ENCODE data around the gene HSF5. TPM values are rescaled to one million over a fixed set of nuclear protein-coding genes. Genes with fewer than 3 reads are reported as not detected.
"Not testable (repeated sequence)": the region's sequence is repeated elsewhere in the genome, so short reads cannot be mapped to it uniquely, and the experiment has no call there.

The HSF5 gene
- total RNA-seq, 1 experiment from 2014 or later: not detected

DNA sequence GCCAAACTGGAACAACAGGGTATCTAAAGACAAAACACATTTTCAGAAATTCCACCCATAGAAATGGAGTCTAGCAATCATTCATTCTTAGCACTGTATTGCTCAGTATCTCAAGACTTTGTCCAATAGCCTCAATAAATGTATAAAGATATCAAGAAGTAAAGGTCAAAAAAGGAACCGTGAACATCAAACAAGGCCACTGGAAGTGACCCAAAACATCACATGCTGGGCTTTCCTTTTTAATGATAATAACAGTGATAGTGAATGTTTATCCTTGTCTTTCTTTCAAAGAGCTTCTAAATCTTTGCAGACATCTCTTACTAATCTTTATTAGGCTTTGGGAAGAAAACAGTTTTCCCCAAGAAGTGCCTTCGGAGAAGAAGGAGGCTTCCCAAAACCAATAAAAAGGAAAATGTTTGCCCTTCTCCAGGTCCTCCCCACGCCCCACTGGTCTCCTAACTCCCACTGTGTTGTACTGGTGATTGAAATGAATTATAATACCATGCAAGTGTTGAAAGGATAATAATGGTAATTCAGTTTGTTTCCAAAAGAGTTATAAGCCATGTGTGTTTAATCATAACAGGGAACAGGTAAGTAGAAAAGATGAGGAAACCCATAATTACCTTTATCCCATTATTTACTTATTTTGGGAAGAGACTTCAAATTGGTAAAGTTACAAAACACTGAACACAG lies 89.5 kb downstream of the HSF5 start:
- in situ Hi-C loops (cut with HindIII; ENCODE audit: low sequenced_read_pairs): no loop called here

DNA sequence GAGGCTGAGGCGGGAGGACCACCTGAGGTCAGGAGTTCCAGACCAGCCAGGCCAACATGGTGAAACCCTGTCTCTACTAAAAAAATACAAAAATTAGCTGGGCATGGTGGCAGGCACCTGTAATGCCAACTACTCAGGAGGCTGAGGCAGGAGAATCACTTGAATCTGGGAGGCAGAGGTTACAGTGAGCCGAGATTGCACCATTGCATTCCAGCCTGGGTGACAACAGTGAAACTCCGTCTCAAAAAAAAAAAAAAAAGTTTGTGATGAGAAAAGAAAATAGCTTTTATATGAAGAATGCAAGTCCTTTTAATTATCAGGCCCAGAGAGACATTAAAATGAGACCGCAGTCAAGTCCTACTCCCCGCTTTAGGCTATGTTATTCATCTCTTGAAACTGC lies 90.8 kb downstream of the HSF5 start:
- DNase-seq (ENCODE audit: low spot score); in situ Hi-C loops (cut with HindIII; ENCODE audit: low sequenced_read_pairs): not testable (repeated sequence)

More for the DNA sequence above, 89.5 kb downstream of the HSF5 start:
- no peak for DNase-seq (ENCODE audit: low spot score)

- no peak for DNase-seq (ENCODE audit: low spot score)
- in situ Hi-C loops (cut with HindIII; ENCODE audit: low sequenced_read_pairs): no loop called here
Measured at GRCh38 chr17:58396173-58396572, 92.0 kb downstream of the HSF5 start.

- no peak for DNase-seq (ENCODE audit: low spot score)
- in situ Hi-C loops (cut with HindIII; ENCODE audit: low sequenced_read_pairs): no loop called here
Measured at GRCh38 chr17:58394534-58395223, 93.5 kb downstream of the HSF5 start.

DNA sequence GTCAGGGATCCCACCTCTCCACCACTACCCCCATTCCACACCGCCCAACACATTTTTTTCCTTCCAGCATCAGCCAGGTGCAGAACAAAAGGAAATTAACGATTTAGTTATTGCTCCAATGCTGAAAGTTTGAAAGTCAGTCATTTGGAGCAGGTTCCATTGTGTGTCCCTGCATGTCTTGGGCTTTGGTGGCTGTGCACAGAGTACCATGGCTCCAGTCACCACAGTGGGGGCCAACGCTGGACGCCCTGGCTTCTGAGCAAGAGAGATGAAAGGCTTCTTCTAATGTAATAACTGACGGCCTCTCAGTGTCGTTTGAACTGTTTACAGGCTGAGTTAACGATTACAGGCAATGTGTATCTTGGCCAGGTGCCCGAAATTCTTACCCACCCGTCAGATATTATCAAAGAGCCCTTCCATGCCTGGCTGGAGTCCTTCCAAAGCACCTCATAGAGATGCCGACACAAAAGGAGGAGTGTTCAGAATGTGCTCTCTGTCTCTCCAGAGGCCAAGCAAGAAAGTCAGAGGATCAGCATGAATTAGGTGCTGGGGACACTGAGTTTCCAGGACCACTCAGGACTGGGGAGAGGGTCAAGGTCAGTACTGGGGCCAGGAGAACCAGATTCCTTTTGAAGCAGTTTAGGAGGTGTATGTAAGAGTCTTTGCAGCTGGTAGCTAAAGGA lies 96.8 kb downstream of the HSF5 start:
- DNase-seq (ENCODE audit: low spot score): no peak
- in situ Hi-C loops (cut with HindIII; ENCODE audit: low sequenced_read_pairs): no loop called here

- DNase-seq (ENCODE audit: low spot score): no peak
- in situ Hi-C loops (cut with HindIII; ENCODE audit: low sequenced_read_pairs): no loop called here
Measured at GRCh38 chr17:58390884-58391283, 97.3 kb downstream of the HSF5 start.

DNA sequence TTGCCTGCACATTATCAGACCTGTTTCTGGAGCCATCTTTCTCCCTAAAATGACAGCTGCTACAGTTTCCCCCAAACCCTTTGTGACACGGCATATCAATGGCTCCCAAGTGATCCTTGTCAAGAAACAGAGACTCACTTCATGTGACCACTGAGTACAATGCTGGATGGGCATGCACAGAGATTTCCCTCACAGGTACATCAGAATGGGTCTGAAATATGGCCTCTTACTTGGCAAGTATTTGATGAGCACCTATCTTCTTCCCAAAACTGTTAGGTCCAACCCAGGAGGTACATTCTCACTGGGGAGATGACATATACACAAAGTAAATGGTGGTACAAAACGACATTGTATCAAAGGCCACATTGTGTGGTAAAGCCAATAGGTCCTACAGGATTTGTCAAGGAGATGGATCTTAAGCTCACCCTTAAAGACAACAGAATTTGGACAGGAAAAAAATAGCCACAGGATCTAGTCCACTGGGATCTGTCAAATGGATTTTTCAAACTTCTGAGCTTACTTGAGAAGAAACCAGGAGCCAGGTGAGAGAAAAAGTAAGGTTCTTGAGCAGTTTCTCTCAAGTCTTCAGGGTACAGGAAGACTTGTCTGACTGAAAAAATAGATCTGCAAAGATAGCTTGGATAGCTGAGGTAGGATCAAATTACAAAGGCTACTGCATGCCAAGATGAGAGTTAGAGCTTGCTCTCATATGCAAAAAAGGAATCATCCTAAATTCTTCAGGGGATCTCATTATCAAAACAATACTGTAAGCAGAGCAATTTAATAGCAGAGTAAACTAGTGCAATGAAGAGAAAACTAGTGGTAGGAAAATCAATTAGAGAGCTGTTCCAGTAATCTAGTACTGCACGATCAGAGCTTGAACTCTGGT lies 99.7 kb downstream of the HSF5 start:
- in situ Hi-C loops (cut with HindIII; ENCODE audit: low sequenced_read_pairs): loop anchor here (10.0 kb wide), 1 partner anchor 624 kb away; no protein-coding TSS in a partner anchor
- DNase-seq (ENCODE audit: low spot score): no peak

DNA sequence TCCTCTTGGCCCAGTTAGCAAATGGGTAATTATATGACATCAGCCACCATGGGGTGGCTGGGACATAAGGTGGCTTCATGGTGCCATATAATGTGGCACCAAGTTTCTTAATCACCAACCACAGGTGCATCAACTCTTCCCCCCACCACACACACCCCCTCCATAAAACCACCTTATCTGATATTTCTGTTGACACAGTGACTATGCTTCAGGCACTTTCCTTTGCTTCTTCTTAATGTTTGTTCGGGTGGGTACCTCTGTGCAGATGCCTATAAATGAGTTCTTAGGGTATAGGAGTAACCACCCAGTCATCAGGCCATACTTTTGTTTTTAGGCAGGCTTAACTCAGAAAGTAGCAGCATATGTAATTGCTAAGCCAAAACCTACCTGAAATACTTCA lies 100.4 kb downstream of the HSF5 start:
- no peak for DNase-seq (ENCODE audit: low spot score)
- in situ Hi-C loops (cut with HindIII; ENCODE audit: low sequenced_read_pairs): loop anchor here (10.0 kb wide), 1 partner anchor 623 kb away; no protein-coding TSS in a partner anchor

DNA sequence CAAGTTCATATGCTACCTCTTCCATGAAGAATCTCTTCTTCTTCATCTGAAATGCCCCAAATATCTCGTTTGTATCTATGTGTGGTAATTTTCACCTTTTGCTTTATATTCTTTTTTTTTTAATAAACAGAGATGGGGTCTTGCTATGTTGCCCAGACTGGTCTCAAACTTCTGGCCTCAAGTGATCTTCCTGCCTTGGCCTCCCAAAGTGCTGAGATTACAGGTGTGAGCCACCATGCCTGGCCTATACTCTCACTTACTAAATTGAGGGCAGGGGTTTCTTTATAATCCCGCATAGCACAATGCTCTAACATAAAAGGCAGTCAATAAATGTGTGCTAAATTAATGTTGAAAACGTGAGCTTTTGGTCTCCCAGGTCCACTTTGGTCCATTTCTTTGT lies 101.5 kb downstream of the HSF5 start:
- in situ Hi-C loops (cut with HindIII; ENCODE audit: low sequenced_read_pairs): loop anchor here (10.0 kb wide), 1 partner anchor 622 kb away; no protein-coding TSS in a partner anchor
- DNase-seq (ENCODE audit: low spot score): no peak

DNA sequence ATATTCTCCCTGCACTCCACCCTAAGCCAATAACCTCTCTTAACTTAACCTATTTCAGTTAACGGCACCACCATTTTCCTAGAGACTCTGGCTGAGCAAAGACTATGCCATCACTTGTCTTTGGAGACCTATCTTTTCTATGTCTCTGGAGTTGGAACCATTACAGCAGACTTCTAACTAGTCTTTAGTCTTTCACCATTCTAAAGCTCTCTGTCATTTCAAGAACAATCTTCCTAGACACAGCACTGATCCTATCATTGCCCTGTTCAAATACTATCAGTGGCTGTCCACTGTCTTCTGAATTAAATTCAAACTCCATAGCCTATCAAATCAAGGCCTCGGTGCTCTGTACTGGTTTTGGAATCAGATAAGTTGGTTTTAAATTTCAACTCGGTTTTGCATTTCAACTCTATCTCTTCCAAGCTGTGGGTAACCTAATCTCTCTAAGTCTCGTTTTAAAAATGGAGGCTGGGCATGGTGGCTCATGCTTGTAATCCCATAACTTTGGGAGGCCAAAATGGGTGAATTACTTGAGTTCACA lies 102.8 kb downstream of the HSF5 start:
- in situ Hi-C loops (cut with HindIII; ENCODE audit: low sequenced_read_pairs): loop anchor here (10.0 kb wide), 1 partner anchor 621 kb away; no protein-coding TSS in a partner anchor

DNA sequence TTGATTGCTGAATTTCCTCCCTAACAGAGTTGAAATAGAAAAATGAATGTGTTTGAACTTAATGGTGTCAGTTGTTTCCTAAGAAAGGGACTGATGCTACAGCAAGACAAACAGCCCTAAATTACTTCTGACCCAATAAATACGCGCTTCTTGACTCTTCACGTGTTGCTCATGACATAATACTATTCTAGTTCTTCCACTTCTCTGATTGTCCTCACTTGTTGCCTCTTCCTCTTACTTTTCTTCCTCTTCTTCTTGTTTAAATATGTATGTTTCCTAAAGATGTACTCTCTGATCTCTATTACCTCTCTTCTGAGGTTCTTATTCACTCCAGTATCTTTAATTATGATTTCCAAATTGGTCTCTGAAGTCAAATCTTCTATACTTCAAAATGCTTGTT lies 103.3 kb downstream of the HSF5 start:
- in situ Hi-C loops (cut with HindIII; ENCODE audit: low sequenced_read_pairs): loop anchor here (10.0 kb wide), 1 partner anchor 620 kb away; no protein-coding TSS in a partner anchor

More for the DNA sequence above, 102.8 kb downstream of the HSF5 start:
- no peak for DNase-seq (ENCODE audit: low spot score)

DNA sequence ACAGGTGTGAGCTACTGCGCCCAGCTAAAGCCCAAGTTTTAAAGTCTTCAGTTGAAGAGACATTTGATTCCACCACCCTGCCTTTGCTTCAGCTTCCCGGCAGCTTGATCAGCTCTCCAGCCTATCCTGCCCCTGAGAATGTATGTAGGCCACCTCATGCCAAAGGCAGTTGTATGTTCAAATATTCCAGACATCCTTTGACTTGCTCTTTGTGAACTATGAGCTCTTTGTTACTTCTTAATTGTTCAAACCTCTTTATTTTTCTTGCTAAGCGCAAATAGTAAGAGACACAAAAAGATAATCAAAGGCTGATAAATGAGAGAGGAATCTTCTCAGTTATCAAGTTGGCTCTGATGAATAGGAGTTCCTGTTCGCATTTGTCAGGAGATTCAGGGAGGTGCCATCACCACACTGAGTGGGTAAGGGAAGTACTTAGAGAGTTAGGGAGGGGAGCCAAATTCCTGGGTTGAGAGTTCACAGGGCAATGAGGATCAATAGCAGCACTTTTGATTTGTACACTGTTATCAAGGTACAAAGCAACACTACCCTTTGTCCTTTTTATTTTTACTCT lies 104.2 kb downstream of the HSF5 start:
- no peak for DNase-seq (ENCODE audit: low spot score)
- in situ Hi-C loops (cut with HindIII; ENCODE audit: low sequenced_read_pairs): loop anchor here (10.0 kb wide), 1 partner anchor 619 kb away; no protein-coding TSS in a partner anchor

More for the DNA sequence above, 103.3 kb downstream of the HSF5 start:
- no peak for DNase-seq (ENCODE audit: low spot score)

GRCh38 chr17:58382872-58383242 lies 105.4 kb downstream of the HSF5 start:
- in situ Hi-C loops (cut with HindIII; ENCODE audit: low sequenced_read_pairs): loop anchor here (10.0 kb wide), 1 partner anchor 618 kb away; no protein-coding TSS in a partner anchor
- no peak for DNase-seq (ENCODE audit: low spot score)

DNA sequence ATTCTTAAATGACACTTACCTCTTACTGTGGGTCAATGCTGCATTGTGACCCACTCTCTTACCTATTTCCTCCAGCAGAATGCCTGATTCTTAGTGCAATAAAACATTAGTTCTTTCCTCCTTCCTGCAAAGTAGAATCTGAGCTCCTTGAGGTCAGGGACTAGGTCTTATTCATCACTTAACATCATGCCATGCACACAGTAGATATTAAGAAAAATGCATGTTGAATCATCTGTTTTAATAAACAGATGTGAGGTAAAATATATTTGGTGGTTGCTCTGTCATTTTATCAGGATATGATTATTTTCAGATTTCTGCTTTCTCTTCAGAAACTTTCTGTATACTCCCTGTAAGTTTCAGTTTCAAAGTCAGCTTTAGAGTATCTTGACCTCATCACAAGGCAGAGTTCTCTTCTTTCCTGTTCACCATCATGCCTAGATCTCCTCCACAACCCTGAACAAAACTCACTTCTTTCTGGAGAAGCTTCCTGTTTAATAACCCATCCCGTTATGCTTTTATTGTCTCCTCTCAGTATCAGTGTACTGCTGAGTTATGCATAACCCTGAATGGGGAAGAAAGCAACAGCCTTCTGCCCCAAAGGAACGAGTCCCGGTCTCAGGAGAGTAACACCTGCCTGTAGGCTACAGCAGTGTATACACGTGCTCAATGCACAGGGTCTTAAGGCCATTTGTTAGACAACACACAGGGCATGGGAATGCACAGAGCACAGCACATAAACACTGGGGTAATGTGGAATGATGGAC lies 105.9 kb downstream of the HSF5 start:
- in situ Hi-C loops (cut with HindIII; ENCODE audit: low sequenced_read_pairs): loop anchor here (10.0 kb wide), 1 partner anchor 617 kb away; no protein-coding TSS in a partner anchor
- no peak for DNase-seq (ENCODE audit: low spot score)

DNA sequence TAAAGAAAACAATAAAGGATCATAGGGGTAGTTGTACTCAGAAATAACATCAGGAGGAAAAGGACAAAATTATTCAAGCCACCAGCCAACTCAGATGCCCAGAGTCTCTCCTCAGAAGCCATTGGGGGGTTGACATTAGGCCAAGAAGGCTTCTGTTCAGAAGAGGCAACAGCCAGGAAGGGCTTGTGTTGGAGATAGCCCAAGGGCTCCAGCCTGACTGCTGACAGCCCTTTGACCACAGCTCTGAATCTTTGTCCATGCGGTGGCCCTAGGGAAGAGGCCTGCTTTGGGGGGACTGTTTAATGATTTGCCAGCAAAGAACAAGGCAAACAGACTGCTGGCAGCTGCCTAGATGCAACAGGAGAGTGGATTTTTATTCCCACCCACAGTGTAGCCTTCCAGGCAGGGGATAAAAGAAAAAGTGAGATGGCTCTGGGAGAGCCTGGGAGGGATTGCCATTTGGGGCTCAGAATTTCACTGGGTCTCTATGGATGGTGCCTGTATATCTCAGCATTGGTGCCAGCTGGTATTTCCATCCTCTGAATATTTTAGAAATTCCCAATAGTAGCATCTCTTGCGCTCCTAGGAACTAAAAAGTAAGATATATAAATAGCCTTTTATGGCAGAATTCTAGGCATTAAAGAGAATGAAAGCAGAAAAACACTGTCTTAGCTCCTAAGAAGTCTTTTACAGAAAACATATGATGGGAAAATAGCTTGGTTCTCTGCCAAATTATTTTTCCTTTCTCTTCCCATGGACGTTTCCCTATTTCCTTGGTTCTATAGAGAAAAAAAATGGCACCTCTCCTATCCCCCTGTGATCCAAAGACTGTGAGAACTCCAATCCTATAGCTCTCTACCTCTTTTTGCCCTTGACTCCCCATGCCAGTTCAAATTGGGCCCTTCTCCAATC lies 106.8 kb downstream of the HSF5 start:
- DNase-seq (ENCODE audit: low spot score): peak; percentile 86
- in situ Hi-C loops (cut with HindIII; ENCODE audit: low sequenced_read_pairs): loop anchor here (10.0 kb wide), 1 partner anchor 617 kb away; no protein-coding TSS in a partner anchor

All from G401 (cell line).